Keratinocyte (primary cell): ENCODE measurements around the gene PASD1. TPM values are rescaled to one million over a fixed set of nuclear protein-coding genes. Genes with fewer than 3 reads are reported as not detected.

Experiments used
- DNase-seq: peaks from one replicate; pipeline ENCODE4 v3.0.0-alpha.2; 2011; ENCODE audit warnings: low read depth, missing footprints, low spot score
- FAIRE-seq: peaks from 2 replicates; lab custom pipeline; 2011; peaks lifted over from hg19 to GRCh38; lab: Jason Lieb, UNC
- H2AFZ ChIP-seq: 2 replicates; pipeline ENCODE4 v1.6.0; 2012; ENCODE audit warnings: low read length, control low read depth, inconsistent platforms; ENCODE audit not compliant: control insufficient read depth
- H3K27ac ChIP-seq: 2 replicates; pipeline ENCODE4 v1.5.1; 2011; ENCODE audit warnings: low read length; ENCODE audit not compliant: control insufficient read depth, insufficient read depth
- H3K27me3 ChIP-seq: 3 replicates; pipeline ENCODE4 v1.6.0; 2011; ENCODE audit warnings: low read length; ENCODE audit not compliant: control insufficient read depth, insufficient read depth; ENCODE audit errors: extremely low read depth
- H3K36me3 ChIP-seq, 2 experiments: 2 replicates in 1 of 2; 3 replicates in 1 of 2; pipeline ENCODE4 v1.5.1; 2011; ENCODE audit warnings: low read length in 2 of 2, mild to moderate bottlenecking in 1 of 2; ENCODE audit not compliant: control insufficient read depth in 2 of 2, insufficient read depth in 2 of 2; ENCODE audit errors: extremely low read depth in 1 of 2
- H3K4me1 ChIP-seq: 3 replicates; pipeline ENCODE4 v1.5.1; 2011; ENCODE audit warnings: low read length; ENCODE audit not compliant: control insufficient read depth, insufficient read depth; ENCODE audit errors: extremely low read depth
- H3K4me2 ChIP-seq: 3 replicates; pipeline ENCODE4 v1.6.0; 2011; ENCODE audit warnings: low read depth, low read length; ENCODE audit not compliant: control insufficient read depth, insufficient read depth; ENCODE audit errors: extremely low read depth
- H3K4me3 ChIP-seq, 3 experiments: fragments of 200-600 bp in 1 of 3; sonication (generic) in 1 of 3; 2 replicates in 2 of 3; 3 replicates in 1 of 3; pipeline ENCODE4 v1.5.1; 2011 to 2016; ENCODE audit warnings: low read length in 3 of 3, mild to moderate bottlenecking in 3 of 3, control low read depth in 2 of 3, inconsistent platforms in 1 of 3, low read depth in 1 of 3, mixed read lengths in 1 of 3, mixed run types in 1 of 3, moderate library complexity in 1 of 3; ENCODE audit not compliant: control insufficient read depth in 2 of 3, insufficient read depth in 2 of 3; ENCODE audit errors: extremely low read depth in 1 of 3
- H3K79me2 ChIP-seq: 2 replicates; pipeline ENCODE4 v1.6.0; 2012; ENCODE audit warnings: low read length; ENCODE audit not compliant: control insufficient read depth, insufficient read depth
- H3K9ac ChIP-seq: 3 replicates; pipeline ENCODE4 v1.6.0; 2011; ENCODE audit warnings: low read length; ENCODE audit not compliant: control insufficient read depth, insufficient read depth; ENCODE audit errors: extremely low read depth
- H3K9me1 ChIP-seq: 3 replicates; pipeline ENCODE4 v1.6.0; 2011; ENCODE audit warnings: low read length; ENCODE audit not compliant: control insufficient read depth, insufficient read depth; ENCODE audit errors: extremely low read depth
- H3K9me3 ChIP-seq: 2 replicates; pipeline ENCODE4 v1.5.1; 2012; ENCODE audit warnings: low read depth, low read length; ENCODE audit not compliant: control insufficient read depth
- H4K20me1 ChIP-seq: 3 replicates; pipeline ENCODE4 v1.6.0; 2011; ENCODE audit warnings: low read length; ENCODE audit not compliant: control insufficient read depth, insufficient read depth; ENCODE audit errors: extremely low read depth
- CTCF ChIP-seq, 3 experiments: IDR thresholded peaks in 1 of 3; conservative IDR thresholded peaks in 1 of 3; optimal IDR thresholded peaks in 1 of 3; 2 replicates in 2 of 3; 3 replicates in 1 of 3; pipeline versions ENCODE3 to v1.5.1; 2011; ENCODE audit warnings: low read length in 3 of 3, mild to moderate bottlenecking in 3 of 3, moderate library complexity in 2 of 3, control low read depth in 1 of 3, inconsistent platforms in 1 of 3; ENCODE audit not compliant: insufficient read depth in 2 of 3; ENCODE audit errors: extremely low read depth in 1 of 3
- EZH2 ChIP-seq: IDR thresholded peaks from one replicate; pipeline ENCODE4 v1.6.1; 2012; ENCODE audit warnings: inconsistent platforms, mild to moderate bottlenecking, low read length, moderate library complexity
- dilution Hi-C: fragments of 300-500 bp; cut with MboI; formaldehyde crosslinking; loops from one replicate; pipeline ENCODE4 v1.7.0; 2020; ENCODE audit warnings: low sequenced_read_pairs; ENCODE audit not compliant: extremely low pct_ligation_motif_present
- polyA plus RNA-seq, 5 experiments: library from polyadenylated mRNA; depleted of rRNA in 3 of 5; stranded (reverse) in 3 of 5; stranded (forward) in 1 of 5; unstranded in 1 of 5; fragments of >200 nt; gene quantifications; 1 replicate in 1 of 5; 2 replicates in 3 of 5; 3 replicates in 1 of 5; pipeline versions ENCODE4 v1.2.1 to v1.2.3, GENCODE V29; 2011 to 2012; ENCODE audit warnings: missing spikeins in 2 of 5, low read depth in 1 of 5, low replicate concordance in 1 of 5

The PASD1 gene
- polyA plus RNA-seq, 1 donor (not counting 4 experiments of a cell fraction or from before 2014, with no cell fraction given), result not detected

GRCh38 chrX:151702026-151702714, 138.7 kb downstream of the PASD1 start:
- Histone ChIP-seq H3K79me2 (no peaks in the 10 kb centered on the region), H3K4me2 (no peak overlapping the region)

GRCh38 chrX:151702741-151703340, 139.4 kb downstream of the PASD1 start:
- Histone ChIP-seq H3K36me3 (no peaks in the 10 kb centered on the region), H3K9me3 (no peaks in the 10 kb centered on the region), H3K4me1 (no peaks in the 10 kb centered on the region), H3K27me3 (peaks cover 4% of the 10 kb centered on the region), H3K27ac (no peak overlapping the region), H3K4me3 (no peak overlapping the region), H2AFZ (no peak overlapping the region), H4K20me1 (no peaks in the 10 kb centered on the region), H3K9ac (no peak overlapping the region), H3K79me2 (no peaks in the 10 kb centered on the region), H3K9me1 (no peaks in the 10 kb centered on the region), H3K4me2 (no peak overlapping the region)
- FAIRE-seq (no peak), DNase-seq (no peak)
- TF ChIP-seq EZH2 (no peak), CTCF (optimal IDR thresholded peaks at IDR 0.05 in 1 of 3, IDR thresholded peaks at IDR 0.05 in 1 of 3, conservative IDR thresholded peaks at IDR 0.05 in 1 of 3; ENCODE audit: extremely low read depth in 1 of 3, insufficient read depth in 2 of 3, low read length in 3 of 3) (no peak)
- dilution Hi-C loops, result no loop called here

More at GRCh38 chrX:151702026-151702714, 138.7 kb downstream of the PASD1 start:
- Histone ChIP-seq H4K20me1 (no peaks in the 10 kb centered on the region), H3K27ac (no peak overlapping the region), H3K27me3 (peaks cover 4% of the 10 kb centered on the region), H2AFZ (no peak overlapping the region), H3K4me1 (no peaks in the 10 kb centered on the region), H3K36me3 (no peaks in the 10 kb centered on the region), H3K9ac (no peak overlapping the region), H3K9me1 (no peaks in the 10 kb centered on the region), H3K4me3 (no peak overlapping the region), H3K9me3 (no peaks in the 10 kb centered on the region)
- dilution Hi-C loops, result no loop called here
- no peak for DNase-seq
- no peak for TF ChIP-seq EZH2
- TF ChIP-seq CTCF (optimal IDR thresholded peaks at IDR 0.05 in 1 of 3, IDR thresholded peaks at IDR 0.05 in 1 of 3, conservative IDR thresholded peaks at IDR 0.05 in 1 of 3; ENCODE audit: extremely low read depth in 1 of 3, insufficient read depth in 2 of 3, low read length in 3 of 3), result no peak
- no peak for FAIRE-seq
